NCI-H1048 (cell line): Measurements from ENCODE around the gene GOLGA6C.
"Not testable (repeated sequence)": the region's sequence is repeated elsewhere in the genome, so short reads cannot be mapped to it uniquely, and the experiment has no call there.

ENCODE experiments used
- DNase-seq: peaks from one replicate; lab custom pipeline; 2025; lab: John Stamatoyannopoulos, UW

Gene GOLGA6C

GRCh38 chr15:75258034-75258433 lies at the start of gene GOLGA6C:
Gene GOLGA6C (plus strand): TSS chr15:75258334. CDS start chr15:75258599, 265 bp downstream.
- not testable (repeated sequence) for DNase-seq

DNA sequence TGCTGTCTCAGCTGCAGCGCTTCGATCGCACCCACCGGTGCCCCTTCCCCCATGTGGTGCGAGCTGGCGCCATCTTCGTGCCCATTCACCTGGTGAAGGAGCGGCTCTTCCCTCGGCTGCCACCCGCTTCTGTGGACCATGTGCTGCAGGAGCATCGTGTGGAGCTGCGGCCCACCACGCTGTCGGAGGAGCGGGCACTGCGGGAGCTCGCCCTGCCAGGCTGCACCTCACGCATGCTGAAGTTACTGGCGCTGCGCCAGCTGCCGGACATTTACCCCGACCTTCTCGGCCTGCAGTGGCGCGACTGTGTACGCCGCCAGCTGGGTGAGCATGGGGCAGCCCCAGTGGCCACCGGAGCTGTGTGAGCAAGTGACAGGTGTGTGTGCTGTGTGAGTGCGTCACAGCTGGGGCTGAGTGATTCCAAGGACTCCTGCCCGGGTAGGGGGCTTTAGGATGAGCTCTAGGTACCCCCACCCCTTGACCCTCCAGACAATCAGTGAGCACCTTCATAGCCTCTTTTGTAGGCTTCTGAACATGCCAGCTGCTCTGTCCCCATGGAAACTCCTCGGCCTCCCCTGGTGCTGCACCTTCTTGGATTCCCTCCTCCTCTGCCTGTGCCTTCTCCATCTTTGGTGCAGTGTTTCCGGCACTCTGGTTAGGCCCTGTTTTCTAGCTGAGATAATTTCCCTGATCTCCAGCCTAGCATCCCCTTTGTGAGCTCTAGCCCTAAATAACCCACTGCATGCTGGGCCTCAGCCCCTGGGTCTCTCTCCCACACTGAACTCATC lies 49.4 kb upstream of the GOLGA6C start:
- DNase-seq: no peak

DNA sequence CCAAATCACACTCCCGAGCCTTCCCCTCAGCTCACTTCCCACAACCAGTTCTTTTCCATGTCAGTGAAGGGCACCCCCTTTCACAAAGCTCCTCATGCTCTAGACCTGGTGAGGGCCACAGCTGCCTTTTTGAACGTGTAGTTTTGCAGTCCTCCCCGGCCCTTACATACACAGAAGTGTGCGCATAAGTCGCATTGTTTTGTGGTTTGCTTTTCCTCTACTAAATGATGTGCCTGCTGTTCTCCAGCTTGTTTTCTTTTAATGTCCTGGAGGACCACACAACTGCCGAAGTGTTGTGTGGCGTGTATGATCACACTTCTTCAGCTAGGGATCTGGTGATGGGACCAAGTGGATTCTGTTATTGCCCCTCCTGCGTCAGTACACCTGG lies 48.9 kb upstream of the GOLGA6C start:
- DNase-seq: no peak

- no peak for DNase-seq
Observed at GRCh38 chr15:75210811-75211230, 47.3 kb upstream of the GOLGA6C start.

GRCh38 chr15:75211436-75212199 lies 46.5 kb upstream of the GOLGA6C start:
- no peak for DNase-seq

- no peak for DNase-seq
Observed at GRCh38 chr15:75212200-75212858, 45.8 kb upstream of the GOLGA6C start.

GRCh38 chr15:75213212-75213767 lies 44.8 kb upstream of the GOLGA6C start:
- no peak for DNase-seq

GRCh38 chr15:75213768-75214221 lies 44.3 kb upstream of the GOLGA6C start:
- DNase-seq: no peak

DNA sequence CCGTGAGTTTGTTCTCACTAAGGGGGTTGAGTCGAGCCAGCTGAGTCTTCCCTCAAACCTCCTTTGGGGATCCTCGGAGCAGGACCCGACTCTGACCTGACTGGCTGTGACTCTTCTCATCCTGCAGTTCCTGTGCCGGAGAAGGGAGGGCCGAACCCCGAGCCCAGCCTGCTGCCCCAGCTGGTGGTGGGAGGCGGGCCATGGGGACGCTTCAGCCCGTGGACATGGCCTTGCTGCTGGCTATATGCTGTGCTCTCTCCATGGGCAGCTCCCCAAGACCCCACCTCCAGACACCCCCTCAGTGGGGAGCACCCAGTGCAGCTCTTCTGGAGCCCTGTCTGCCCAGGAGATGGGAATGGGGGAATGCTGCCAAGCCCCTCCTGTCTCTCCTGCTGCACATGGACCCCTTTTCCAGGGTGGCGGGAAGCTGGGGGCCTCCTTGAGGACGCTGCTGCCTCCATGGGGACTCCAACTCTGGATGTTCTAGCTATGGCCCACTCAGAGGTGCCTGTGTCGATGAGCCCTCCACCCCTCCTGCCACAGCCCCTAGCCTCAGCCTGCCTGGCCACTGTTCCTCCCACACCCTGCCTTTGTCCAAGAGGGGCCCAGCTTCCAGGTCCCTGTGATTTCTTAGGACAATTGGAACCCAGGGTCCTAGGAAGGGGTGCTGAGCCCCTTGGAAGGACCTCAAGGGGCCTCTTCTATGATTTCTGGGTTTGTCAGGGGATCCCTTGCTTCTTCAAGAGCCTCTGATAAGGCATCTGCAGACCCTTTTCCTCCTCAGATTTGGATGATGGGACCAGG lies 43.6 kb upstream of the GOLGA6C start:
- no peak for DNase-seq

- DNase-seq: no peak
Observed at GRCh38 chr15:75215107-75216004, 42.8 kb upstream of the GOLGA6C start.

- DNase-seq: no peak
Observed at GRCh38 chr15:75217012-75217411, 41.1 kb upstream of the GOLGA6C start.

DNA sequence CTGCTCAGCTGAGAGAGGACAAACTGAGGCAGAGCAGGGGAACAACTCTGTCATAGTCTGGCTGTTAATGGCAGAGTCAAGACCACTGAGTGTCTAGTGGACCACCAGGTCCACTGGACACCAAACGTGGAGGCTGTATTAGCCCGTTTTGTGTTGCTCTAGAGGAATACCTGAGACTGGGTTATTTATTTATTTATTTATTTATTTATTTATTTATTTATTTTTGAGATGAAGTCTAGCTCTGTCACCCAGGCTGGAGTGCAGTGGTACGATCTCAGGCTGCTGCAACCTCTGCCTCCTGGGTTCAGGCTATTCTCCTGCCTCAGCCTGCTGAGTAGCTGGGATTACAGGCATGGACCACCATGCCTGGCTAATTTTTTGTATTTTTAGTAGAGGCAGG lies 40.6 kb upstream of the GOLGA6C start:
- DNase-seq: not testable (repeated sequence)

- not testable (repeated sequence) for DNase-seq
Observed at GRCh38 chr15:75219507-75219929, 38.6 kb upstream of the GOLGA6C start.

GRCh38 chr15:75223688-75224087 lies 34.4 kb upstream of the GOLGA6C start:
- no peak for DNase-seq

GRCh38 chr15:75224281-75224680 lies 33.9 kb upstream of the GOLGA6C start:
- no peak for DNase-seq

- DNase-seq: not testable (repeated sequence)
Observed at GRCh38 chr15:75225102-75225836, 32.9 kb upstream of the GOLGA6C start.

GRCh38 chr15:75225951-75226732 lies 32.0 kb upstream of the GOLGA6C start:
- no peak for DNase-seq

- not testable (repeated sequence) for DNase-seq
Observed at GRCh38 chr15:75227112-75227511, 31.0 kb upstream of the GOLGA6C start.
